Measurements from ENCODE around the gene CEACAM7.
"Not testable (repeated sequence)": the region's sequence is repeated elsewhere in the genome, so short reads cannot be mapped to it uniquely, and the experiment has no call there.

Gene CEACAM7

GRCh38 chr19:41688098-41688497, at the start of gene CEACAM7:
Gene CEACAM7 (minus strand): TSS chr19:41688270. CDS start chr19:41688165, 105 bp downstream.
- Mint-ChIP-seq H3K36me3 (no peaks in the 10 kb centered on the region), H3K4me1 (ENCODE audit: low read depth) (no peaks in the 10 kb centered on the region), H3K4me3 (no peak within 1 kb of the TSS), H3K27ac (no peak within 1 kb of the TSS), H3K27me3 (peaks cover 19% of the 10 kb centered on the region), H3K9me3 (ENCODE audit: low read depth) (no peaks in the 10 kb centered on the region)

GRCh38 chr19:41735071-41735600, 47.1 kb upstream of the CEACAM7 start:
- Mint-ChIP-seq H3K4me1 (ENCODE audit: low read depth) (peaks cover 12% of the 10 kb centered on the region), H3K9me3 (ENCODE audit: low read depth) (no peaks in the 10 kb centered on the region), H3K36me3 (no peaks in the 10 kb centered on the region), H3K4me3 (no peak overlapping the region), H3K27me3 (peaks cover 20% of the 10 kb centered on the region), H3K27ac (no peak overlapping the region)

- H3K27ac Mint-ChIP-seq, result no peak overlapping the region
- peaks cover 7% of the 10 kb centered on the region for H3K4me1 Mint-ChIP-seq (ENCODE audit: low read depth)
- peaks cover 20% of the 10 kb centered on the region for H3K27me3 Mint-ChIP-seq
- no peak overlapping the region for H3K4me3 Mint-ChIP-seq
- no peaks in the 10 kb centered on the region for H3K36me3 Mint-ChIP-seq
- no peaks in the 10 kb centered on the region for H3K9me3 Mint-ChIP-seq (ENCODE audit: low read depth)
These were observed 46.5 kb upstream of the CEACAM7 start for GRCh38 chr19:41734585-41734984.

- H3K4me1 Mint-ChIP-seq (ENCODE audit: low read depth), result peaks cover 7% of the 10 kb centered on the region
- H3K36me3 Mint-ChIP-seq, result no peaks in the 10 kb centered on the region
- no peak overlapping the region for H3K4me3 Mint-ChIP-seq
- H3K27me3 Mint-ChIP-seq, result peaks cover 20% of the 10 kb centered on the region
- no peak overlapping the region for H3K27ac Mint-ChIP-seq
- no peaks in the 10 kb centered on the region for H3K9me3 Mint-ChIP-seq (ENCODE audit: low read depth)
These were observed 46.1 kb upstream of the CEACAM7 start for GRCh38 chr19:41734156-41734555.

GRCh38 chr19:41726493-41726892, 38.4 kb upstream of the CEACAM7 start:
- no peak overlapping the region for H3K4me3 Mint-ChIP-seq
- H3K27ac Mint-ChIP-seq, result no peak overlapping the region
- no peaks in the 10 kb centered on the region for H3K4me1 Mint-ChIP-seq (ENCODE audit: low read depth)
- H3K27me3 Mint-ChIP-seq, result peaks cover 31% of the 10 kb centered on the region
- H3K9me3 Mint-ChIP-seq (ENCODE audit: low read depth), result no peaks in the 10 kb centered on the region
- peaks cover 3% of the 10 kb centered on the region for H3K36me3 Mint-ChIP-seq

- Mint-ChIP-seq H3K36me3 (no peaks in the 10 kb centered on the region), H3K4me3 (no peak overlapping the region), H3K27ac (no peak overlapping the region), H3K9me3 (ENCODE audit: low read depth) (no peaks in the 10 kb centered on the region), H3K27me3 (peaks cover 12% of the 10 kb centered on the region), H3K4me1 (ENCODE audit: low read depth) (no peaks in the 10 kb centered on the region)
These were observed 32.0 kb upstream of the CEACAM7 start for GRCh38 chr19:41720103-41720502.

GRCh38 chr19:41718761-41719160, 30.7 kb upstream of the CEACAM7 start:
- no peaks in the 10 kb centered on the region for H3K4me1 Mint-ChIP-seq (ENCODE audit: low read depth)
- no peak overlapping the region for H3K27ac Mint-ChIP-seq
- peaks cover 7% of the 10 kb centered on the region for H3K27me3 Mint-ChIP-seq
- no peaks in the 10 kb centered on the region for H3K36me3 Mint-ChIP-seq
- no peak overlapping the region for H3K4me3 Mint-ChIP-seq
- no peaks in the 10 kb centered on the region for H3K9me3 Mint-ChIP-seq (ENCODE audit: low read depth)

GRCh38 chr19:41714598-41714997, 26.5 kb upstream of the CEACAM7 start:
- H3K27me3 Mint-ChIP-seq, result peaks cover 11% of the 10 kb centered on the region
- no peaks in the 10 kb centered on the region for H3K4me1 Mint-ChIP-seq (ENCODE audit: low read depth)
- no peaks in the 10 kb centered on the region for H3K36me3 Mint-ChIP-seq
- H3K9me3 Mint-ChIP-seq (ENCODE audit: low read depth), result no peaks in the 10 kb centered on the region
- no peak overlapping the region for H3K4me3 Mint-ChIP-seq
- H3K27ac Mint-ChIP-seq, result no peak overlapping the region

GRCh38 chr19:41711376-41712261, 23.5 kb upstream of the CEACAM7 start:
- Mint-ChIP-seq H3K36me3 (no peaks in the 10 kb centered on the region), H3K27me3 (peaks cover 26% of the 10 kb centered on the region), H3K4me3 (no peak overlapping the region), H3K27ac (no peak overlapping the region), H3K4me1 (ENCODE audit: low read depth) (peaks cover 2% of the 10 kb centered on the region), H3K9me3 (ENCODE audit: low read depth) (no peaks in the 10 kb centered on the region)

- Mint-ChIP-seq H3K27ac (no peak overlapping the region), H3K4me1 (ENCODE audit: low read depth) (peaks cover 2% of the 10 kb centered on the region), H3K36me3 (no peaks in the 10 kb centered on the region), H3K9me3 (ENCODE audit: low read depth) (no peaks in the 10 kb centered on the region), H3K4me3 (no peak overlapping the region), H3K27me3 (peaks cover 33% of the 10 kb centered on the region)
These were observed 22.0 kb upstream of the CEACAM7 start for GRCh38 chr19:41709951-41710645.

- not testable (repeated sequence) for H3K9me3 Mint-ChIP-seq (ENCODE audit: low read depth); H3K36me3 Mint-ChIP-seq; H3K27ac Mint-ChIP-seq; H3K4me1 Mint-ChIP-seq (ENCODE audit: low read depth); H3K4me3 Mint-ChIP-seq
- H3K27me3 Mint-ChIP-seq, result peaks cover 36% of the 10 kb centered on the region
These were observed 21.4 kb upstream of the CEACAM7 start for GRCh38 chr19:41709516-41709915.

GRCh38 chr19:41708481-41708880, 20.4 kb upstream of the CEACAM7 start, which contains the start of gene CEACAM5:
Gene CEACAM5 (plus strand): TSS chr19:41708626. CDS start chr19:41708732, 106 bp downstream.
- Mint-ChIP-seq H3K27me3 (peaks cover 35% of the 10 kb centered on the region), H3K4me1 (ENCODE audit: low read depth) (peaks cover 2% of the 10 kb centered on the region), H3K4me3 (no peak within 1 kb of the TSS), H3K9me3 (ENCODE audit: low read depth) (no peaks in the 10 kb centered on the region), H3K36me3 (no peaks in the 10 kb centered on the region), H3K27ac (no peak within 1 kb of the TSS)

- Mint-ChIP-seq H3K4me1 (ENCODE audit: low read depth) (peaks cover 2% of the 10 kb centered on the region), H3K27me3 (peaks cover 32% of the 10 kb centered on the region), H3K27ac (no peak overlapping the region), H3K4me3 (no peak overlapping the region), H3K9me3 (ENCODE audit: low read depth) (no peaks in the 10 kb centered on the region), H3K36me3 (no peaks in the 10 kb centered on the region)
These were observed 19.9 kb upstream of the CEACAM7 start for GRCh38 chr19:41707871-41708371.

GRCh38 chr19:41707502-41707812, 19.4 kb upstream of the CEACAM7 start:
- H3K4me3 Mint-ChIP-seq, result no peak overlapping the region
- no peaks in the 10 kb centered on the region for H3K9me3 Mint-ChIP-seq (ENCODE audit: low read depth)

More at GRCh38 chr19:41707502-41707812, 19.4 kb upstream of the CEACAM7 start:
- no peaks in the 10 kb centered on the region for H3K36me3 Mint-ChIP-seq
- H3K4me1 Mint-ChIP-seq (ENCODE audit: low read depth), result peaks cover 2% of the 10 kb centered on the region
- H3K27me3 Mint-ChIP-seq, result peaks cover 30% of the 10 kb centered on the region
- H3K27ac Mint-ChIP-seq, result no peak overlapping the region
